Lung (tissue), 16 donors: Measurements from ENCODE around the gene C5orf58. TPM values are rescaled to one million over a fixed set of nuclear protein-coding genes. Genes with fewer than 3 reads are reported as not detected.

Experiments used
- ATAC-seq: fragments of 200-7000 bp; cut with Tn5 transposase; one replicate; pipeline ENCODE4 v1.9.1; 2020; ENCODE audit warnings: moderate number of reproducible peaks; ENCODE audit not compliant: insufficient read depth, low FRiP score
- DNase-seq, 3 donors: peaks; one replicate each; pipeline ENCODE4 v3.0.0-alpha.2; 2013 to 2017
- H3K27ac ChIP-seq, 2 donors: one replicate each; pipeline ENCODE4 v1.5.1; 2013; ENCODE audit warnings: mild to moderate bottlenecking in 2 of 2, moderate library complexity in 2 of 2, control low read depth in 1 of 2, inconsistent platforms in 1 of 2, low read depth in 1 of 2, low read length in 1 of 2
- H3K27me3 ChIP-seq, 3 donors: one replicate each; pipeline ENCODE4 v1.5.1; 2013; ENCODE audit warnings: low read length in 2 of 3; ENCODE audit not compliant: control insufficient read depth in 3 of 3, insufficient read depth in 3 of 3
- H3K36me3 ChIP-seq, 4 donors: one replicate each; pipeline ENCODE4 v1.5.1; 2013; ENCODE audit warnings: low read length in 4 of 4, mild to moderate bottlenecking in 1 of 4, moderate library complexity in 1 of 4; ENCODE audit not compliant: control insufficient read depth in 4 of 4, insufficient read depth in 4 of 4
- H3K4me1 ChIP-seq, 5 donors: one replicate each; pipeline ENCODE4 v1.5.1; 2013; ENCODE audit warnings: low read length in 5 of 5, mild to moderate bottlenecking in 2 of 5, moderate library complexity in 1 of 5; ENCODE audit not compliant: control insufficient read depth in 5 of 5, insufficient read depth in 5 of 5
- H3K4me3 ChIP-seq: one replicate; pipeline ENCODE4 v1.5.1; 2013; ENCODE audit warnings: mild to moderate bottlenecking, control low read depth, moderate library complexity
- H3K9ac ChIP-seq, 2 donors: one replicate each; pipeline ENCODE4 v1.5.1; 2013; ENCODE audit warnings: low read length in 2 of 2, control low read depth in 1 of 2; ENCODE audit not compliant: insufficient read depth in 1 of 2
- H3K9me3 ChIP-seq, 4 donors: one replicate each; pipeline ENCODE4 v1.5.1; 2013; ENCODE audit warnings: low read length in 3 of 4, mild to moderate bottlenecking in 1 of 4, moderate library complexity in 1 of 4; ENCODE audit not compliant: control insufficient read depth in 4 of 4, insufficient read depth in 3 of 4
- CTCF ChIP-seq: IDR thresholded peaks from 2 replicates; pipeline ENCODE4 v1.5.1; 2012; ENCODE audit warnings: mild to moderate bottlenecking; ENCODE audit errors: control extremely low read depth, extremely low read depth
- WGBS, 2 donors: extraction: QIAGEN DNeasy Blood & Tissue Kit; methylation state at CpG; one replicate each; pipeline ENCODE4 v1.1.7; 2013; 5-methylcytosine and 5-hydroxymethylcytosine counted together
- long read RNA-seq, 5 donors: transcript quantifications; one replicate each; lab custom pipeline, GENCODE V29; 2026
- polyA plus RNA-seq, 2 donors: library from polyadenylated mRNA; stranded (reverse); fragments of 200-250 nt; gene quantifications; one replicate each; pipeline ENCODE4 v1.2.1, GENCODE V29; 2013
- total RNA-seq, 2 donors: library from RNA; depleted of rRNA in 1 of 2; stranded (reverse); fragments of >200 nt in 1 of 2; gene quantifications; one replicate each; pipeline ENCODE4 v1.2.1, GENCODE V29; 2014 to 2021
- donor health status: control.
- donor health status: control.
- donor health status: Bipolar disorder and iron deficiency.
- donor health status: healthy.
- donor health status: DM: yes; HTN: yes; CAD: no.

C5orf58 gene
- total RNA-seq (not detected), polyA plus RNA-seq (under 1 TPM in 1 of 2 donors, not detected in 1; 0.05 TPM)
- long read RNA-seq, donor 1, result 0 reads
- long read RNA-seq, donor 2, result 0 reads
- long read RNA-seq, donor 3, result 0 reads
- long read RNA-seq, donor 4, result 0 reads
- long read RNA-seq, donor 5, result 0 reads

- WGBS, 2 donors, result 96 to 98% methylated on average over 27 of the region's 27 CpGs
- H3K4me3 ChIP-seq, result no peak within 1 kb of the TSS
- no peaks in the 10 kb centered on the region for H3K9me3 ChIP-seq
- no peak for TF ChIP-seq CTCF
- H3K9ac ChIP-seq, result no peak within 1 kb of the TSS
- DNase-seq, result no peak
- H3K36me3 ChIP-seq, result no peaks in the 10 kb centered on the region
- H3K27ac ChIP-seq, result no peak within 1 kb of the TSS
- H3K27me3 ChIP-seq, result peaks cover 0 to 3% (median 0%) of the 10 kb centered on the region in 3 donors
- H3K4me1 ChIP-seq, result no peaks in the 10 kb centered on the region
- no peak for ATAC-seq
Observed at GRCh38 chr5:170232786-170233185, at the start of gene C5orf58. C5orf58 (plus strand) TSS chr5:170232985; CDS start chr5:170234977, 1,992 bp downstream.

DNA sequence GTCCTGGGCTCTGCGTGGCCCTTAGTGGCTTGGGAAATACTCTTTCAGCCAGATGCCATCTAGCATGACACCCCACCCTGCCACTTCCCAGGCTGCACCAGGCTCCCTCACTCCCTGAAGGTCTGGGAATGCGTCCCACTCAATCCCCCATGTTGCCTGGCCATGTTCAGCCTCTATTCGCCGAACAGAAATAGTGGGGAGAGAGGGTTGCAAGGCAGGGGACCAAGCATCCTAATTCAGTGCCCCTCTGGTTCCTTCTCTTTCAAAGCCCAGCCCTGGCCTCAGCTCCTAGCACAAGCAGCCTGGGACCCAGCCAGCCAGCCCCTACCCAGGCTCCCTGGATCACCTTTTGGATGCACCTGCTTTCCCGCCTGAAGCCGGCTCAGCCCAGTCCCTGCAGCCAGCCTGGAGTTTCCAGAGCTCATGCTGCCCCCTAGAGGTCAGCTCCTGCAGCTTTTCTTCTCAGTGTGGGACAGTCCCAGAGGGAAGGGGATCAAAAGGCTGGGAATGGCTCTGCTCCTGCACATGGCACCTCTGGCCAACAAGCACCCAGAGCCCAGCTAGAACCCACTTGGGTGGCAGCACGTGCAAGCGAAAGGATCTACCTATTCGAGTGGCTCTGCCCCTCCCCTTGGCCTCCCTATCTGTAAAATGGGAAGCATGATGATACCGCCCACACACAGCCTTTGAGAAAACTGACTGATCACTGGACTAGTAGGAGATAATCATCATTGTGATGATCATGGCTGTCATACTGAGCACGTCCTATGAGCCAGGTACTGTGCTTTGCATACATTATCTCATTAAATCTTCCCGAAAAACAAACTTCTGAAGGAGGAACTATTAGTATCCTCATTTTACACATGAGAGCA, 48.7 kb upstream of the C5orf58 start:
- ATAC-seq, result peak; percentile 73

GRCh38 chr5:170184737-170185136, 48.0 kb upstream of the C5orf58 start:
- no peaks in the 10 kb centered on the region for H3K27me3 ChIP-seq
- no peak overlapping the region for H3K9ac ChIP-seq
- H3K27ac ChIP-seq, result no peak overlapping the region
- no peak for TF ChIP-seq CTCF
- H3K36me3 ChIP-seq, result no peaks in the 10 kb centered on the region
- 89 to 90% methylated on average over 4 of the region's 4 CpGs for WGBS, 2 donors
- H3K4me3 ChIP-seq, result no peak overlapping the region
- no peak for ATAC-seq
- H3K9me3 ChIP-seq, result no peaks in the 10 kb centered on the region
- H3K4me1 ChIP-seq, result no peaks in the 10 kb centered on the region
- DNase-seq, result no peak

More for the DNA sequence above, 48.7 kb upstream of the C5orf58 start:
- Histone ChIP-seq H3K36me3 (no peaks in the 10 kb centered on the region), H3K4me1 (no peaks in the 10 kb centered on the region), H3K27ac (no peak overlapping the region), H3K4me3 (no peak overlapping the region), H3K9me3 (no peaks in the 10 kb centered on the region), H3K27me3 (no peaks in the 10 kb centered on the region), H3K9ac (no peak overlapping the region)
- peak; percentile 46 for TF ChIP-seq CTCF
- 55 to 62% methylated on average over 12 of the region's 12 CpGs for WGBS, 2 donors
- peak; percentile 57 to 72 (median 64) for DNase-seq
